OCI-LY7 (cell line): ENCODE measurements around the gene RHOG. TPM values are rescaled to one million over a fixed set of nuclear protein-coding genes. Genes with fewer than 3 reads are reported as not detected.

Experiments used
- BruUV-seq: library from RNA; stranded (reverse); fragments of 400-500 nt; replicated peaks from 2 replicates; lab custom pipeline; 2021; lab: Mats Ljungman, UMichigan
- CTCF ChIA-PET: fragments of 300-600 bp; sonication (Branson Sonifier 250); formaldehyde crosslinking; loops from one replicate; lab custom pipeline; 2022; ENCODE audit warnings: antibody characterized with exemption; ENCODE audit not compliant: unreplicated experiment; lab: Charles Lee
- POLR2A ChIA-PET: fragments of 300-600 bp; sonication (Branson Sonifier 250); formaldehyde crosslinking; loops from one replicate; lab custom pipeline; 2022; ENCODE audit warnings: antibody characterized with exemption; lab: Charles Lee
- DNase-seq: peaks from one replicate; pipeline ENCODE4 v3.0.0-alpha.2; 2015; ENCODE audit warnings: low spot score
- H2AFZ ChIP-seq: fragments of 200-600 bp; sonication (generic), shearing (Covaris generic); 2 replicates; pipeline ENCODE4 v1.6.1; 2014; ENCODE audit warnings: mild to moderate bottlenecking, antibody characterized with exemption, low read length, moderate library complexity
- H3K27ac ChIP-seq: fragments of 200-600 bp; sonication (generic); 2 replicates; pipeline ENCODE4 v1.5.1; 2014; ENCODE audit warnings: mixed run types, low read depth, mild to moderate bottlenecking, moderate library complexity, low read length, inconsistent platforms; ENCODE audit not compliant: poor library complexity, severe bottlenecking
- H3K36me3 ChIP-seq: fragments of 200-600 bp; sonication (generic); 2 replicates; pipeline ENCODE4 v1.6.1; 2014; ENCODE audit warnings: mild to moderate bottlenecking, antibody characterized with exemption, low read length, moderate library complexity, mixed read lengths; ENCODE audit not compliant: insufficient read depth
- H3K4me1 ChIP-seq: fragments of 200-600 bp; sonication (generic); 2 replicates; pipeline ENCODE4 v1.5.1; 2014; ENCODE audit warnings: mild to moderate bottlenecking, low read length; ENCODE audit not compliant: insufficient read depth, poor library complexity, severe bottlenecking
- H3K4me2 ChIP-seq: fragments of 200-600 bp; sonication (generic); 2 replicates; pipeline ENCODE4 v1.6.1; 2014; ENCODE audit warnings: mild to moderate bottlenecking, low read length
- H3K4me3 ChIP-seq: fragments of 200-600 bp; sonication (generic); 2 replicates; pipeline ENCODE4 v1.5.1; 2014; ENCODE audit warnings: mild to moderate bottlenecking, low read depth, low read length; ENCODE audit not compliant: poor library complexity, severe bottlenecking
- H3K79me2 ChIP-seq: fragments of 200-600 bp; sonication (generic); 2 replicates; pipeline ENCODE4 v1.6.1; 2016; ENCODE audit warnings: low read depth, mild to moderate bottlenecking, low read length, moderate library complexity, mixed read lengths; ENCODE audit not compliant: insufficient read depth
- H3K9me2 ChIP-seq: fragments of 200-600 bp; sonication (generic); 2 replicates; pipeline ENCODE4 v1.6.1; 2016; ENCODE audit warnings: mild to moderate bottlenecking, low read length, mixed read lengths; ENCODE audit not compliant: insufficient read depth
- H3K9me3 ChIP-seq: fragments of 200-600 bp; sonication (generic); 2 replicates; pipeline ENCODE4 v1.6.1; 2014; ENCODE audit warnings: mild to moderate bottlenecking, mixed run types, low read length, mixed read lengths
- H4K20me1 ChIP-seq: fragments of 200-600 bp; sonication (generic); 2 replicates; pipeline ENCODE4 v1.6.1; 2014; ENCODE audit warnings: mild to moderate bottlenecking, antibody characterized with exemption, low read length, moderate library complexity, mixed read lengths; ENCODE audit not compliant: insufficient read depth
- CTCF ChIP-seq: fragments of 200-600 bp; sonication (generic); conservative IDR thresholded peaks from 2 replicates; pipeline ENCODE4 v1.5.1; 2014; ENCODE audit warnings: mild to moderate bottlenecking, antibody characterized with exemption, low read length, moderate library complexity, mixed read lengths
- EZH2phosphoT487 ChIP-seq: fragments of 200-600 bp; sonication (generic); IDR thresholded peaks from 2 replicates; pipeline ENCODE4 v1.6.1; 2018; ENCODE audit warnings: low read depth, borderline replicate concordance, mild to moderate bottlenecking, mixed run types, antibody characterized with exemption, low read length, moderate library complexity, mixed read lengths
- intact Hi-C: fragments of 100-400 bp; cut with micrococcal nuclease; formaldehyde crosslinking; loops from one replicate; pipeline ENCODE4 v1.10.0; 2022; ENCODE audit not compliant: unreplicated experiment
- total RNA-seq, 2 experiments: library from RNA; depleted of rRNA in 1 of 2; stranded (reverse); fragments of >200 nt in 1 of 2; shearing (Covaris generic) in 1 of 2; gene quantifications; 2 replicates each; pipeline ENCODE4 v1.2.3, GENCODE V29; 2014 to 2022

The RHOG gene
- total RNA-seq, 2 experiments from 2014 or later: 26.2 to 57.8 TPM

DNA sequence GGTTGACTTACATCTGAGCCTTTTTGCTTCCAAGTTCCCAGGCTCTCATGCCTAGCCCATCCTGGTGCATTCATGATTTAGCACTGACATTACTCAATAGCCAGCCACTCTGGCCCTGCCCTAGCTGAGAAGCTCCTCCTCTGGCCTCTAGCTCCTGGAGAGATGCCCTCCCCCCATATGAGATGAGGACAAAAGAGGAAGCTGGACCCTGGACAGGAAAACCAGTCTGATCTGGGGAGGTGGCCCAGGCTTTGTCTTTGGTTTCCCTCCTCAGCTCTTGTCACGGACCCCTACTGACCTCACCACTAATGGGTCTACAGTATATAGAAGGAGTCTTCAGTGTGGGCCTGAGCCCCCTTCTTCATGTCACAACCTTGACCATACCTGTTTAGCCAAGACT, 3.0 kb downstream of the RHOG start:
- DNase-seq: no peak
- BruUV-seq: no TSS peak

GRCh38 chr11:3836903-3837302, 3.9 kb downstream of the RHOG start:
- Histone ChIP-seq H3K9me2 (no peaks in the 10 kb centered on the region), H2AFZ (no peak overlapping the region), H3K4me2 (peak overlapping the region; percentile 89), H3K79me2 (peaks cover 72% of the 10 kb centered on the region; the same call in 1 of the 2 replicates), H4K20me1 (peaks cover 25% of the 10 kb centered on the region; the same call in 1 of the 2 replicates), H3K27ac (peak overlapping the region; percentile 82), H3K36me3 (peaks cover 45% of the 10 kb centered on the region), H3K4me3 (peak overlapping the region; percentile 81), H3K4me1 (peaks cover 67% of the 10 kb centered on the region), H3K9me3 (no peaks in the 10 kb centered on the region)
- intact Hi-C loops: loop anchor here (1.0 kb wide), 1 partner anchor 40 kb away; the partner anchor contains the start of gene NUP98
- DNase-seq: peak; percentile 68
- no peak for TF ChIP-seq EZH2phosphoT487
- TF ChIP-seq CTCF: no peak
- ChIA-PET CTCF (interaction anchor here (0.6 to 1.5 kb wide), 5 partner anchors 10 to 26 kb away, joined by 3 to 6 read pairs (median 3); partner anchors contain the start of gene STIM1), POLR2A (interaction anchor here (0.6 to 6.3 kb wide), 4 partner anchors 17 to 266 kb away, joined by 3 to 75 read pairs (median 3); partner anchors contain the start of gene STIM1)
- BruUV-seq: no TSS peak

More for the DNA sequence above, 3.0 kb downstream of the RHOG start:
- intact Hi-C loops: loop anchor here (1.0 kb wide), 1 partner anchor 40 kb away; the partner anchor contains the start of gene NUP98
- H2AFZ ChIP-seq: no peak overlapping the region
- H3K4me1 ChIP-seq: peaks cover 71% of the 10 kb centered on the region
- H3K36me3 ChIP-seq: peaks cover 38% of the 10 kb centered on the region; the same call in 1 of the 2 replicates
- peak overlapping the region; percentile 82 for H3K27ac ChIP-seq
- peak overlapping the region; percentile 81 for H3K4me3 ChIP-seq
- H3K4me2 ChIP-seq: peak overlapping the region; percentile 89
- ChIA-PET POLR2A (interaction anchor here (0.6 to 6.3 kb wide), 4 partner anchors 9 to 64 kb away, joined by 3 to 75 read pairs (median 4); partner anchors contain the start of gene STIM1), CTCF (interaction anchor here (1.0 to 2.1 kb wide), 5 partner anchors 11 to 110 kb away, joined by 3 to 6 read pairs (median 3); partner anchors contain the start of gene STIM1)
- peaks cover 25% of the 10 kb centered on the region; the same call in 1 of the 2 replicates for H4K20me1 ChIP-seq
- no peaks in the 10 kb centered on the region for H3K9me2 ChIP-seq
- H3K9me3 ChIP-seq: no peaks in the 10 kb centered on the region
- H3K79me2 ChIP-seq: peaks cover 72% of the 10 kb centered on the region; the same call in 1 of the 2 replicates
- TF ChIP-seq EZH2phosphoT487 (no peak), CTCF (no peak)

- H3K9me2 ChIP-seq: no peaks in the 10 kb centered on the region
- intact Hi-C loops: no loop called here
- peaks cover 64% of the 10 kb centered on the region for H3K4me1 ChIP-seq
- BruUV-seq: no TSS peak
- peaks cover 72% of the 10 kb centered on the region; the same call in 1 of the 2 replicates for H3K79me2 ChIP-seq
- POLR2A ChIA-PET: interaction anchor here (0.9 to 1.0 kb wide), 2 partner anchors 16 to 139 kb away, joined by 3 read pairs; no protein-coding TSS in a partner anchor
- CTCF ChIA-PET: interaction anchor here (1.2 kb wide), 1 partner anchor 28 kb away, joined by 3 read pairs; no protein-coding TSS in a partner anchor
- no peaks in the 10 kb centered on the region for H3K9me3 ChIP-seq
- peak overlapping the region; percentile 49 for H3K4me2 ChIP-seq
- no peak overlapping the region for H3K4me3 ChIP-seq
- peaks cover 57% of the 10 kb centered on the region for H3K36me3 ChIP-seq
- H3K27ac ChIP-seq: peak overlapping the region; percentile 17
- no peak for TF ChIP-seq CTCF
- no peak for TF ChIP-seq EZH2phosphoT487
- H2AFZ ChIP-seq: no peak overlapping the region
- DNase-seq: no peak
- peaks cover 25% of the 10 kb centered on the region; the same call in 1 of the 2 replicates for H4K20me1 ChIP-seq
Observed at GRCh38 chr11:3835751-3836150, 5.0 kb downstream of the RHOG start.
